Keratinocyte (primary cell): ENCODE measurements around the gene AMN. TPM values are rescaled to one million over a fixed set of nuclear protein-coding genes. Genes with fewer than 3 reads are reported as not detected.

Experiments used
- DNase-seq: peaks from one replicate; pipeline ENCODE4 v3.0.0-alpha.2; 2011; ENCODE audit warnings: low read depth, missing footprints, low spot score
- FAIRE-seq: peaks from 2 replicates; lab custom pipeline; 2011; peaks lifted over from hg19 to GRCh38; lab: Jason Lieb, UNC
- H2AFZ ChIP-seq: 2 replicates; pipeline ENCODE4 v1.6.0; 2012; ENCODE audit warnings: low read length, control low read depth, inconsistent platforms; ENCODE audit not compliant: control insufficient read depth
- H3K27ac ChIP-seq: 2 replicates; pipeline ENCODE4 v1.5.1; 2011; ENCODE audit warnings: low read length; ENCODE audit not compliant: control insufficient read depth, insufficient read depth
- H3K27me3 ChIP-seq: 3 replicates; pipeline ENCODE4 v1.6.0; 2011; ENCODE audit warnings: low read length; ENCODE audit not compliant: control insufficient read depth, insufficient read depth; ENCODE audit errors: extremely low read depth
- H3K36me3 ChIP-seq, 2 experiments: 2 replicates in 1 of 2; 3 replicates in 1 of 2; pipeline ENCODE4 v1.5.1; 2011; ENCODE audit warnings: low read length in 2 of 2, mild to moderate bottlenecking in 1 of 2; ENCODE audit not compliant: control insufficient read depth in 2 of 2, insufficient read depth in 2 of 2; ENCODE audit errors: extremely low read depth in 1 of 2
- H3K4me1 ChIP-seq: 3 replicates; pipeline ENCODE4 v1.5.1; 2011; ENCODE audit warnings: low read length; ENCODE audit not compliant: control insufficient read depth, insufficient read depth; ENCODE audit errors: extremely low read depth
- H3K4me2 ChIP-seq: 3 replicates; pipeline ENCODE4 v1.6.0; 2011; ENCODE audit warnings: low read depth, low read length; ENCODE audit not compliant: control insufficient read depth, insufficient read depth; ENCODE audit errors: extremely low read depth
- H3K4me3 ChIP-seq, 3 experiments: fragments of 200-600 bp in 1 of 3; sonication (generic) in 1 of 3; 2 replicates in 2 of 3; 3 replicates in 1 of 3; pipeline ENCODE4 v1.5.1; 2011 to 2016; ENCODE audit warnings: low read length in 3 of 3, mild to moderate bottlenecking in 3 of 3, control low read depth in 2 of 3, inconsistent platforms in 1 of 3, low read depth in 1 of 3, mixed read lengths in 1 of 3, mixed run types in 1 of 3, moderate library complexity in 1 of 3; ENCODE audit not compliant: control insufficient read depth in 2 of 3, insufficient read depth in 2 of 3; ENCODE audit errors: extremely low read depth in 1 of 3
- H3K79me2 ChIP-seq: 2 replicates; pipeline ENCODE4 v1.6.0; 2012; ENCODE audit warnings: low read length; ENCODE audit not compliant: control insufficient read depth, insufficient read depth
- H3K9ac ChIP-seq: 3 replicates; pipeline ENCODE4 v1.6.0; 2011; ENCODE audit warnings: low read length; ENCODE audit not compliant: control insufficient read depth, insufficient read depth; ENCODE audit errors: extremely low read depth
- H3K9me1 ChIP-seq: 3 replicates; pipeline ENCODE4 v1.6.0; 2011; ENCODE audit warnings: low read length; ENCODE audit not compliant: control insufficient read depth, insufficient read depth; ENCODE audit errors: extremely low read depth
- H3K9me3 ChIP-seq: 2 replicates; pipeline ENCODE4 v1.5.1; 2012; ENCODE audit warnings: low read depth, low read length; ENCODE audit not compliant: control insufficient read depth
- H4K20me1 ChIP-seq: 3 replicates; pipeline ENCODE4 v1.6.0; 2011; ENCODE audit warnings: low read length; ENCODE audit not compliant: control insufficient read depth, insufficient read depth; ENCODE audit errors: extremely low read depth
- CTCF ChIP-seq, 3 experiments: IDR thresholded peaks in 1 of 3; conservative IDR thresholded peaks in 1 of 3; optimal IDR thresholded peaks in 1 of 3; 2 replicates in 2 of 3; 3 replicates in 1 of 3; pipeline versions ENCODE3 to v1.5.1; 2011; ENCODE audit warnings: low read length in 3 of 3, mild to moderate bottlenecking in 3 of 3, moderate library complexity in 2 of 3, control low read depth in 1 of 3, inconsistent platforms in 1 of 3; ENCODE audit not compliant: insufficient read depth in 2 of 3; ENCODE audit errors: extremely low read depth in 1 of 3
- EZH2 ChIP-seq: IDR thresholded peaks from one replicate; pipeline ENCODE4 v1.6.1; 2012; ENCODE audit warnings: inconsistent platforms, mild to moderate bottlenecking, low read length, moderate library complexity
- dilution Hi-C: fragments of 300-500 bp; cut with MboI; formaldehyde crosslinking; loops from one replicate; pipeline ENCODE4 v1.7.0; 2020; ENCODE audit warnings: low sequenced_read_pairs; ENCODE audit not compliant: extremely low pct_ligation_motif_present
- polyA plus RNA-seq, 5 experiments: library from polyadenylated mRNA; depleted of rRNA in 3 of 5; stranded (reverse) in 3 of 5; stranded (forward) in 1 of 5; unstranded in 1 of 5; fragments of >200 nt; gene quantifications; 1 replicate in 1 of 5; 2 replicates in 3 of 5; 3 replicates in 1 of 5; pipeline versions ENCODE4 v1.2.1 to v1.2.3, GENCODE V29; 2011 to 2012; ENCODE audit warnings: missing spikeins in 2 of 5, low read depth in 1 of 5, low replicate concordance in 1 of 5

Gene AMN
- polyA plus RNA-seq, 1 donor (not counting 4 experiments of a cell fraction or from before 2014, with no cell fraction given), result 0.22 TPM

GRCh38 chr14:102927346-102927877, 4.9 kb downstream of the AMN start:
- TF ChIP-seq CTCF (optimal IDR thresholded peaks at IDR 0.05 in 1 of 3, IDR thresholded peaks at IDR 0.05 in 1 of 3, conservative IDR thresholded peaks at IDR 0.05 in 1 of 3; ENCODE audit: extremely low read depth in 1 of 3, insufficient read depth in 2 of 3, low read length in 3 of 3) (no peak), EZH2 (no peak)
- H3K4me1 ChIP-seq, result peaks cover 22% of the 10 kb centered on the region
- FAIRE-seq (peak; percentile 91), DNase-seq (peak; percentile 67)
- H3K79me2 ChIP-seq, result no peaks in the 10 kb centered on the region
- no peak overlapping the region for H2AFZ ChIP-seq
- H3K9me1 ChIP-seq, result no peaks in the 10 kb centered on the region
- dilution Hi-C loops, result no loop called here
- no peaks in the 10 kb centered on the region for H3K9me3 ChIP-seq
- H3K27me3 ChIP-seq, result peaks cover 41% of the 10 kb centered on the region
- peak overlapping the region; percentile 76 for H3K9ac ChIP-seq
- peak overlapping the region; percentile 90 for H3K4me2 ChIP-seq
- H3K27ac ChIP-seq, result no peak overlapping the region
- H3K4me3 ChIP-seq, result peak overlapping the region; percentile 29 to 64 (median 59)
- H3K36me3 ChIP-seq, result peaks cover 0 to 2% of the 10 kb centered on the region in 2 experiments
- peaks cover 3% of the 10 kb centered on the region for H4K20me1 ChIP-seq

- Histone ChIP-seq H3K79me2 (no peaks in the 10 kb centered on the region), H3K9me3 (no peaks in the 10 kb centered on the region), H3K36me3 (peaks cover 1 to 2% of the 10 kb centered on the region in 2 experiments), H2AFZ (peak overlapping the region; percentile 60), H3K27me3 (peaks cover 36% of the 10 kb centered on the region), H3K27ac (peak overlapping the region; percentile 49), H3K9ac (peak overlapping the region; percentile 76), H3K4me1 (peaks cover 22% of the 10 kb centered on the region), H3K9me1 (no peaks in the 10 kb centered on the region), H3K4me2 (peak overlapping the region; percentile 90), H4K20me1 (peaks cover 3% of the 10 kb centered on the region), H3K4me3 (peak overlapping the region; percentile 29 to 64 (median 59))
- no peak for FAIRE-seq
- dilution Hi-C loops, result no loop called here
- TF ChIP-seq EZH2 (no peak), CTCF (optimal IDR thresholded peaks at IDR 0.05 in 1 of 3, IDR thresholded peaks at IDR 0.05 in 1 of 3, conservative IDR thresholded peaks at IDR 0.05 in 1 of 3; ENCODE audit: extremely low read depth in 1 of 3, insufficient read depth in 2 of 3, low read length in 3 of 3) (no peak)
- no peak for DNase-seq
These were observed 5.5 kb downstream of the AMN start for GRCh38 chr14:102927878-102928411.
